Renal pelvis (tissue), 4 donors: ENCODE data around the gene HOATZ. TPM values are rescaled to one million over a fixed set of nuclear protein-coding genes. Genes with fewer than 3 reads are reported as not detected.

Experiments used
- DNase-seq: peaks from one replicate; pipeline ENCODE4 v3.0.0-alpha.2; 2013
- polyA plus RNA-seq, 3 donors: library from polyadenylated mRNA; unstranded; fragments of 120-200 nt; gene quantifications; one replicate each; pipeline ENCODE4 v1.2.1, GENCODE V29; 2013; ENCODE audit not compliant: insufficient read length in 3 of 3

Gene HOATZ
- polyA plus RNA-seq, 3 donors = 0.06 to 0.09 (median 0.08) TPM

DNA sequence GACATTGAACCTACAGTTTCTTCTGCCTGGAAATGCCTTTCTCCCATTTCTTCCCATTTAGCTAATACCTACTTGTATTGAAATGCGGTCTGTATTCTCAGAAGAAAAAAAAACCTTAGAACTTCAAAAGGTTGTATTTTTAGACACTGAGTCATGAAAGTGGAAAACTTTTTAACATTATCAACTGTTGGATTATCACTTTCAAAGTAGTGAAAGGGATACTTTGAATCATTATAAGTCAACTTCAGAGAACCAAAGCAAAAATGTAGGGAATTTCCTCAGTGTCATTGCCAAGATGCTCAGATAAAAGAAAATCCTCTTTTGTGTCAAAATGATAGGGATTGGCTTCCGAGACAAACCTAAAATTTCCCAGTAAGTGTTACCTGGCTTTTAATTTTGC, 6.6 kb downstream of the HOATZ start:
- no peak for DNase-seq

DNA sequence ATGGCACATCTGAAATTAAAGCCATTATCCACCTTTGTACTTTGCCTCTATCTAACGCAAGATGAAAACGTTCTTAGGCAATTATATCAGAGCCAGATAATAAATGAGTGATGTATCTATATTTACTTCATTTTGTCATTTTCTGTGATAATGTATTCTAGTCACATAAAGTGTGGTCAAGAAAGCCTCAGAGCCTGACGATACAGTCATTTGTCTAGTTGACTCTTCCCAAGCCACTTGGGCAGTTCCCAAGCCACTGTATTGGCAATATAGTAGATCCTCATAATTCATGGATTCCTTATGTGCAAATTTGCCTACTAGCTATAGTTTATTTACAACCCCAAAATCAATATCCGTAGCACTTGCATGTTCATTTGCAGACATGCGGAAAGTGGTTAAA, 7.8 kb downstream of the HOATZ start:
- DNase-seq = no peak

DNA sequence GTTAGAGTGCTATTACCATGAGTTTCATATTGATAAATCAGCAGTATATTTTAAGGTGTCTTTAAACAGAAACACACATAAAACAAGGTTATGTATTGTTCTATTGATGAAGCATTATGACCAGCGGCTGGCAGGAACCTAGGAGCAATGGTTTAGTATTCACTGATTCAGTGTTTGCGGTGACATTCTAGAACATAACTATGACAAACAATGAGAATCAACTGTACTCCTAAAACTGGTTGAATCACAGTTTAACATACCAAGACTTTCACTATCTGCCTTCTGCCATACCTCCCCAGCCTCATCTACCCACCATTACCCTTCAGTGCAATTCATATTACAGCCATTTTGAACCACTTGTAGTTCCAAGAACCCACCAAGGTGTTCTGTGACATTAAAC, 8.8 kb downstream of the HOATZ start:
- no peak for DNase-seq

- no peak for DNase-seq
Observed at GRCh38 chr11:111524056-111524455, 9.5 kb downstream of the HOATZ start.

DNA sequence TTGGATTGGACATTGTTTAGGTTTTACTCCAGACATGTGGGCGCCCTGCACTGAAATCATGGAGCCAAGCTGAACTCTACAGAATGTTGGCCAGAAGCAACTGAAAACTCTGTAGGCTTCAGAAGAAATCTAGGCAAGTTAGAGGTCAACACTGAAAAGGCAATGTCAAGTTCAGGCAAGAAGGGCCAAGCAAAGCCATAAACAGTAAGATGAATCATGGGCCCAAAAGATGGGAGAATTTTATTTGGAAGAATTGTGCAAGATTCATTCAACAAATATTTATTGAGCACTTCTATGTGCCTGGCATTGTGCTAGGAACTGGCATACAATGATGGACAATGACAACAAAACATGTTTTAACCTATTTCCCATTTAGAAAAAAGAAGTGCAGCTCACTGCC, 10.9 kb downstream of the HOATZ start:
- no peak for DNase-seq

GRCh38 chr11:111526501-111526900, 11.9 kb downstream of the HOATZ start:
- no peak for DNase-seq

GRCh38 chr11:111527279-111527678, 12.7 kb downstream of the HOATZ start:
- DNase-seq = no peak

DNA sequence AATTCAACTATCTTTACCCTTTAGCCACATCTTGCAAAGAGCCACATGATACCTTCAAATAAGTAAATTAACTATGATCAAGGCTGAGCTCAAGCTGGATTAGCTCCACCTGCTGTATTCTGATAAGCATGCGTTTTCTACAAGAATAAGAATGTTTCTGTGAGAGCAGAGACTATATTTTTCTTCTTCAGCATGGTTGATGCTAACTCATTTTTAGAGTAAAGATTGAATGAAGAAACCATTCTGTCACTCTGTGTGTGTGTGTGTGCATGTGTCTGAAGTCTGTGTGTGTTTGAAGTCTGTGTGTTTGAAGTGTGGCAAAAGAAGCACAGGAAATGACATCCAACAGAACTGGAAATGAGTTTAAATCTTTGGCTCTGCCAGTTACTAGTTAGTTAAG, 14.0 kb downstream of the HOATZ start:
- DNase-seq = no peak

DNA sequence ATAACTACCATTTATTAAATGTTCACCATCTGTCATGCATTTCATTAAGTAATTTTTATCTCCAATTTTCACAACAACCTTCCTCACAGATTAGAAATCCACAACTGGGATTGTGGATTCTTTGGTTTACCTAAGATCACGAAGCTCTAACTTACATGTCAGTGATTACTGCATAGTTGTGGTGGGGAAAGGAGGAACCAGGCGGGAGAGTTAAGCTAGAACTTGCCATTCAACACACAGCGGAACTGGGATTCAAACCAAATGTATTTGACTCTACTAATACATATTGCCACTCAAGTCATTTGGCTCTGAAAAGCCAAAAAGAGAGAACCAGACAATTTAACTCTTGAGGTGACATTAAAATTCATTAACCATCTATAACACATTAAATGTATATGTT, 15.5 kb downstream of the HOATZ start:
- DNase-seq = no peak

- DNase-seq = no peak
Observed at GRCh38 chr11:111531136-111531535, 16.6 kb downstream of the HOATZ start.

GRCh38 chr11:111531687-111532364, 17.2 kb downstream of the HOATZ start:
- DNase-seq = no peak

DNA sequence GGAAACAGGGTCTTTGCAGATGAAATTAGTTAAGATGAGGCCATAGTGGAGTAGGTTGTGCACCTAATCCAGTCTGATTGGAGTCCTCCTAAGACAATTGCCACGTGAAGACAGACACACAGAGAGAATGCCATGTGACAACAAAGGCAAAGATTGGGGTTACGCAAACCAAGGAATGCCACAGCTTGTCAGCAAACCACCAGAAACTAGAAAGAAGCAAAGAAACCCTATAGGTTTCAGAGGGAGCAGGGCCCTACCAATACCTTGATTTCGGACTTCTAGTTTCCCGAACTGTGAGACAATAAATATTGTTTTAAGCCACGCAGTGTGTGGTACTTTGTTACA, 17.8 kb downstream of the HOATZ start:
- DNase-seq = no peak

- no peak for DNase-seq
Observed at GRCh38 chr11:111535281-111535680, 20.7 kb downstream of the HOATZ start.

DNA sequence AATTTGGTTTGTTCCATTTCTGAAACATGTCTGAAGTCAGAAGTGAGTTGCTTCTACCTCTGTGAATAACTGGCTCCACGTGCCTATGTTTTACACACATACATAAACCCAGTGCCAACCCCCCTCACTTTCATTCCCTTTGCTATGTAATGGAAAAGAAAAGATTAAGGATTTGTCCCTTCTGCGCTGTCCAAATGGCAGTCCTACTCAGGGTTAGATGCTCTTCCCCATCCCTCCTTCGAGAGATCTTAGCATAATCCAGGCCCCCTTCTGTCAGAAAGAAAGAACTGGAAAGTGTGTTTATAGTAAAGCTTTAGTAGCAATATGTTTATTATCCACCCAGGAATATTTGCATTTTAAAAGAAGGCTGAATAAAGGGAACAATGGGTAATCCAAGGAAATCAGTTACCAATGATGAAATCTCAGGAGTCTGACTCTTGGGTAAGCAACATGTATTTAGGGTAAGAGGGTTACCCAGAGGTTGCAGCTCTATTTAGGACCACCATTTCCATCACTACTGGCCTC, 22.8 kb downstream of the HOATZ start:
- DNase-seq = no peak

DNA sequence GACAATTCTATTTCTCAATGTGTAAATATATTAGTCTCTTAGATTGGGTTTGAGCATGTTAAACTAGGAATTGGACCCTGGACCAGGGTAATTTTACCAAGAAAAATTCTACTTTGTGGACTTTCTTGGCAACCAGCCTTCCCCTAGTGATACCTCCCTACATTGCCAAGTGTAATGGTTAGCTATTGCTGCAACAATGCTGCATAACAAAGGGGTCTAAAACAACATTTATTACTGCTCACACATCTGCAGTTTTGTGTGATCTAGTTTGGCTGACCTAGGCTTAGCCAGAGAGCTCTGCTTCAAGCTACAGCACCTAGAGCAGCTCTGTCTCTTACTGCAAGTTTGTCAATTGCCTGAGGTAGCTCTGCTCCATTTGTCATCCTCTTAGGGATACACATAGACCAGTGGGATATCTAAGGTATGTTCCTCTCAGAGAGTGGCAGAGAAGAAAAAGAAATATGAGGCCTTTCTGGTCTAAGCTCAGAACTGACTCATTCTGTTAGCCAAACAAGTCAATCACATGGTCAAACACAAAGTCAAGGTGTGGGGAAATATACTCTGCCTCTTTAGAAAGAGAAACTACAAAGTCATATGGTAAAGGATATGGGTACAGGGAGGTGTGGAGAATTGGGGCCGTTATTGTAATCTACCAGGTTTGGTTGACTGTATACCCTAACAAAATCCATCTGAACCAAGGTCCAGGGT, 24.0 kb downstream of the HOATZ start:
- DNase-seq = no peak

DNA sequence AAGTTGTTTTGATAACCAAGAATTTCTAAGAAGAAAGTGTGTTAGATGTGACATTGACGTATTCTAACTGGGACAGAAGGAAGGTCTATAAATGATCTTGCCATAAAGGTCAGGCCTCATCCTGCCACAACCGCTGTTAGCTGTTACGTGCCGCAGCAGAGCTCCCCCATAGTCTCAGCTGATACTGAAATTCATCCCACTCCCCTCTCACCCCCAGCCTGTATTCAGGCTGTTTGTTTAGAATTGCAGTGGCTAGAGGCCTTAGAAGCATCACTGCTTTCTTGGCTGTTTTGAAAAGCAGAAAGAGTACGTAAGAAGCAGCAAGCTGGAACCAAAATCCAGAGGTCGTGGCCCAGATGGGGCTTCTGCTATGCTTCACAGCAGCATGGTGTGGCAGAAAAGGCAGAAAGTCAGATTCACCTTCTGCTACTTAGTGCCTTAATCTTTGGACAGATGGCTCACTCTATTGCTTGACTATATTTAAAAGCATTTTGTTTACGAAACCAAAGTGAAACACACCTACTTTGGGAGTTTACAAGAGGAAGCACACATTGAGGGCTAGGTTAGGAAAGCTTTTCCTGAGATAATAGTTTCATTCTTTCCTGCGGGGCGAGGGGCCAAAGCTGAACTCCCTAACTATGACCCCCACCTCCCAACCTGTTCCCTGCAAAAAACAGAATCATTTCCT, 25.0 kb downstream of the HOATZ start:
- peak; percentile 9 for DNase-seq

DNA sequence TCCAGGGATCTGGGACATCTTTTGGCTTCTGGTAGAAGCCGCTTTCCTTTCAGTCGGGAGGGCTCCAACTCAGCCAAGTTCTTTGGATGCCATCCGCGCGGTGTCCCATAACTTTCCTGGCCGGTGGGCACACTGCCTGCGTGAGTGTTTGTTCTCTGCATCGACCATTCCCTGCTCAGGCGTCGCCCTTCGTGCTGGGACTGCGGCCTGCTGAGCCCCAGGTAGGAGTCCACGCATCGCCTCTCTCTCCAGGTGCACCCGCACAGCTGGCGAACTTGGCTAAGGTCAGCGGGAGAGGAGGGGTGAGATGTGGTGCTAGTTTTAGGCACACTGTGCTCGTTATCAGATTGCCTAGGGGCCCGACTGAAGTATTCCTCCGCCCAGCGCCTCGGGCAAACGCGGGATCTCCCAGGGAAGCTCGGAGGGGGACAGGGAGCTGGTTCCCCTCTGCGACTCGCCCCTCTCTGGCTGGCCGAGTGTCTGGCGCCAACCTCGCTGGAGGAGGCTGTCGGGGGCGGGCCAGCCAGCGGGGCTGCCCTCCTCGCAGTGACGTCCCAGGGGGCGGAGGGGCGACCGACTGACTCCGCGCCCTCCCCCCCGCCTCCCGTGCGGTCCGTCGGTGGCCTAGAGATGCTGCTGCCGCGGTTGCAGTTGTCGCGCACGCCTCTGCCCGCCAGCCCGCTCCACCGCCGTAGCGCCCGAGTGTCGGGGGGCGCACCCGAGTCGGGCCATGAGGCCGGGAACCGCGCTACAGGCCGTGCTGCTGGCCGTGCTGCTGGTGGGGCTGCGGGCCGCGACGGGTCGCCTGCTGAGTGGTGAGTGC, 25.7 kb downstream of the HOATZ start, which contains the start of gene LAYN:
LAYN (plus strand) TSS at position 607 of the 823 bp plus-strand sequence; CDS start at position 731, 124 bp downstream.
- peak; percentile 51 for DNase-seq

DNA sequence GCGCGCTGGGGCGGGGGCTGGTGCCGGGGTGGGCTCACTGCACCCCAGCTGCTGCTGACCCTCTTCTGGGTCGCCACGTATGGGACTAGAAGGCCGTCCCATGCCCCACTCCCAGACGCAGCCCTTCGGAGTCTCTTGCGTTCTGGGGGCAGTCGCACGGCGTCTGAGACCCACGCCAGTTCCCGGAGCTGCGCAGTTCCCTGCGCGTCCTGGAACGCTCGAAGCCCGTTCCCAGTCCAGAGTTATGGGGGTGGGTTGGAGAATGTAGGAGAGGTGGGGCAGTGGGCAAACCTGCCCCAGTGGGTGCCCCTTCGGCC, 26.3 kb downstream of the HOATZ start:
- peak; percentile 14 for DNase-seq

GRCh38 chr11:111541254-111542061, 26.9 kb downstream of the HOATZ start:
- peak; percentile 40 for DNase-seq

DNA sequence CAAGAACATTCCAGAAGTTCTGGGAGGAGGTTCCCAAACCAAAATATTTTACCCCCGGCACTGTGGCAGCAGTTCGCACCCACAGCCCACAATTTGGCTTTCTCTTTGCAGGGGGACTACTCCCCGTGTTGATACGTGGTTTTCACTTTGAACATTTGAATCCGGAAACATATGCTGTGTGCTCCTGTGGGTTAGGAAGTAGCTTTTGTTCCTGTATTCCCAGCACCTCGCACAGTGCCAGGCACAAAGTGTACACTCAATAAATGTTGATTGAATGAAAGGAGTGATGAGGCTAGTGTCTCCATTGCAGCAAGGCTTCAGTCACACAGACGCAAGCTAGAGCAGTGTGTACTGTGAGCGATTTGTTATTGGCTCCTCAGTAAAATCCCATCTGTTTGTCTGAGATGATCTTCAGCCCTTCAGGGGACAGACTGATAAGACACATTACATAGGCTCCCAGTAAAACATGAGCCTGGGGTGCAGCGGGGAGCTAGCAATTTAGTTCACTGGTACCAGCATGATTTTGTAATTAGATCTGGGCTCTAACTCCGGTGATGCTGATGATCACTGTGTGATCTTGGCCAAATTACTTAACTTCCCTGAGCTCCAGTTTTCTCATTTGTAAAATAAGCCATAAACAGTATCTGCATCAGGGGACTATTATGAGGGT, 28.2 kb downstream of the HOATZ start:
- DNase-seq = no peak

DNA sequence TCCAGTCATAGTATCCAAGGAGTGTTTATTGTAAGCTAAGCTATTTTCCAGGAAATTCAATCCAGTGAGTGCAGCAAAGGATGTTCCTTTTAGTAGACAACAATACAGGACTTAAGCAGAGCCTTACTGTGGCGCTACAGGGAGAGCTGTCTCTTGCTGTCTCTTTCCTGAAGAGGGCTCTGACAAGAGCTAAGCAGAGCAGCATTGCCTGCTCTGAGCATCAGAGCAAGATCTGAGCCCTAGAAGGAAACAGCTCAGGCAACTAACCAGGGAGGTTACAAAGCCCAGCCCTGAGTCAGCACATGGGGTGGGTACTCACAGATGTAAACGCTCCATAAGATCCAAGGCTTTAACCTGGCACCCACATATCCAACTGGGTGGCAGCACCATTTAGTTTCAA, 33.9 kb downstream of the HOATZ start:
- DNase-seq = no peak
